ENCODE data around the gene DES.

The DES gene

DNA sequence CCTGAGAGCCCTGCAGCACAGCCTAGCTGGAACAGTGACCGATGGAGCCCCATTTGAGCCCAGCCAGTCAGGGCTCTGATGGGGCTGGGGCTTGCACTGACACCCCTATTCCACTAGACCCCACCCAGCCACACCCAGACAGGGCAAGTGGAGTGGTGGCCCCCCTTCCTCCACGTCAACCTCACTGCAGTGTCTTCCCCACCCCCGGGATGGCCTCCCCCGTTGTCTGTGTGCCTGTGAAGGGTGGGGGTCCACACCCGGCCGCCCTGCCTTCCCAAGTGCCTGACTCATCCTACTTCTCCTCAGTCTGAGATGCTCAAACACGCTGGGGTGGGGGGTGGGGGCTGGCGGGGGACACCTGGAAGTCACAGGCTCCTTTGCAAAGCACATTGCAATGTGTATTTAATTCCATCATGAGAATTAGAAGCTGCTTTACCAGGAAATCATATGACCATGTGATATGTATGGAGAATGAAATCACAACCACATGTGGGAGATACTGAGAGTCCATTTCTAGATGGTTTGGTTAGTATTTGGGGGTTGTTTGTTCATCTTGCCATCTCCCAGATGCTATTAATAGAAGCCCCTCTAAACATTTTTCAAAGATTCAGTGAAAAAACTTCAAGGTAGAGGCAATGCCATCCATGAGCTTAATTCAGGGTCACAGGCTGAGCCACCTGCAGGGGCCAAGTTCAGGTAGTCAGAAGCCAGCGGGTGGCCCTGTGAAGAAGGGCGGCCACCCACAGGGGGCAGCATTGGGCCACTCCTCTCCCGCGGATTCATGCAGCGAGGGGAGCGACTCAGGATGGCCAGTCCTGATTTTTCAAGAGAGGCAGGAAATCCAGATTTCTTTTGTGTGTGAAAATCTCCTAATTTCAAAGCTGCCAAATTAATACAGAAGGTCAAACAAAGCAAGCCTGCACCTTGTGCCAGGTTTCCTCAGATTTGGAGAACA is 57.8 kb downstream of the DES start:
- peak; percentile 42 for DNase-seq
